ENCODE results near the gene ST3GAL4.
"Not testable (repeated sequence)": the region's sequence is repeated elsewhere in the genome, so short reads cannot be mapped to it uniquely, and the experiment has no call there.

Gene ST3GAL4, protein sequence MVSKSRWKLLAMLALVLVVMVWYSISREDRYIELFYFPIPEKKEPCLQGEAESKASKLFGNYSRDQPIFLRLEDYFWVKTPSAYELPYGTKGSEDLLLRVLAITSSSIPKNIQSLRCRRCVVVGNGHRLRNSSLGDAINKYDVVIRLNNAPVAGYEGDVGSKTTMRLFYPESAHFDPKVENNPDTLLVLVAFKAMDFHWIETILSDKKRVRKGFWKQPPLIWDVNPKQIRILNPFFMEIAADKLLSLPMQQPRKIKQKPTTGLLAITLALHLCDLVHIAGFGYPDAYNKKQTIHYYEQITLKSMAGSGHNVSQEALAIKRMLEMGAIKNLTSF

GRCh38 chr11:126355324-126355925 lies at the start of gene ST3GAL4:
Gene ST3GAL4 (plus strand): TSS chr11:126355686. CDS start chr11:126406156, 50,470 bp downstream.
- DNase-seq, result peak; percentile 61

- no peak for DNase-seq
Measured at GRCh38 chr11:126305699-126306098, 49.8 kb upstream of the ST3GAL4 start.

DNA sequence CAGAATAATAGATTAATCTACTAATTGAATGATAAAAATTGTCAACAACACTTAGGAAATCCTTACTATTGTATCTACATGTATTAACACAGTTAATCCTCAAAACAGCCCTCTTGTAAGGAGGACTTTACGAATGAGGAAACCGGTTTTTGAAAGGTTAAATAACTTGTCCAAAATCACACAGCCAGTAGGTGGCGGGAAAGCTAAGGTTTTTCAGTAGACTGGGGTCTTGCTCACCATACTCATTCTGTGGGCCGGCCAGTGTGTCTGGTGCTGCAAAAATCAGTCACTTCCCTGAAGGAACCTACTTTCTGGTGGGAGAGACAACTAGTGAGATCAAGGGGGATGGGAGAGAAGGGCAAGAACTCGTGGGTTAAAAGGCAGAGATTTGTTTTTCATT lies 47.8 kb upstream of the ST3GAL4 start:
- no peak for DNase-seq

DNA sequence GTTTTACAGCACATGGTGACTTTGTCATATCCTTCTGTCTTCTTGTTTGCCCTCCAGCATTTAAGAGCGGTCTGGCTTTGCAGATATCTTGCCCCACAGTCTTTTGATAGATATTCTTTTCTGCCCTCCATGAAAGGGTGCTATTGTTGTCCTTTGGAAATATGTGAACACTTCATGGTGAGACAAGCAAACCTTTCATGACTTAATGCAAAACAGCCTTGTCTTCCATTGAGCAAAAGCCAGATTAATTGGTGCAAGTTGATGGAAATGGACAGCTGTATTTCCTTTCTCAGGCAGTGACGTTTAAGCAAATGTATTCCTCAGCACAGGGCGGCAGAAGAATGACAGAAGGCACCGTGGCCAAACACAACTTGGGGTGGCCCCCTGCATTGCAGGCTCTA lies 47.2 kb upstream of the ST3GAL4 start:
- DNase-seq, result no peak

DNA sequence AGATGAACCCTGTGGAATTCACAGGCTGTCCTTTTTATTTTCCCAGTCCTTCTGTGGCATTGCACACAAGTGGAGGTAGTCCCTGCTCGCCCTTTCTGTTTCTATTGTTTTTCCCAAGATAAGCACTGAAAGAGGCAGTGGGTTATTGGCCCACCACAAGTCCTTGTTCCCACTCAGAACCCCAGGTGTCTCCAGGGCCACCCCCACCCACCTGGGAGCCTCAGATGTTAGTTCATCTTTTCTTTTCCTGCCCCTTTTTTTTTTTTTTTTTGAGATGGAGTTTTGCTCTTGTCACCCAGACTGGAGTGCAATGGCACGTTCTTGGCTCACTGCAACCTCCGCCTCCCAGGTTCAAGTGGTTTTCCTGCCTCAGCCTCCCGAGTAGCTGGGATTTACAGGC lies 46.7 kb upstream of the ST3GAL4 start:
- not testable (repeated sequence) for DNase-seq

- DNase-seq, result peak; percentile 3
Measured at GRCh38 chr11:126310200-126310991, 45.1 kb upstream of the ST3GAL4 start.

- no peak for DNase-seq
Measured at GRCh38 chr11:126310992-126311310, 44.5 kb upstream of the ST3GAL4 start.

- no peak for DNase-seq
Measured at GRCh38 chr11:126311401-126312291, 43.8 kb upstream of the ST3GAL4 start.

DNA sequence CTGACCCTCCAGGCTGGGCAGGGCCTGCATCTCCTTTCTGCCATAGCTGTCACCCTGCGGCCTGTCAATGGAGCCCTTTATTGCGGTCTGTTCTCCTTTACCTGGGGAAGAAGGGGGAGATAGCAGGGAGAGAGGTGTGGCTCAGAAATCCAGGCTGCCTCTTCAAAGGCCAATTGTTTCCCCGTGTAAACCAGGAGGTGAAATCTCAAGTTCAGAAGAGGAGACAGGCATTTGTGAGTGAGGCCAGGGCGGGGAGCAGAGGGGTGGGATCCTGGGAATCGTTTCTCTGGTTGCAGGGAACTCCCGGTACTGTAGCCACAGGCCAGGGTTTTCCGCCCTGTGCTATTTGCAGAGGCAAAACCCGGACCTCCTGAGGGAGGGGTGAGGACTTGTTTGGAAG lies 42.5 kb upstream of the ST3GAL4 start:
- no peak for DNase-seq

DNA sequence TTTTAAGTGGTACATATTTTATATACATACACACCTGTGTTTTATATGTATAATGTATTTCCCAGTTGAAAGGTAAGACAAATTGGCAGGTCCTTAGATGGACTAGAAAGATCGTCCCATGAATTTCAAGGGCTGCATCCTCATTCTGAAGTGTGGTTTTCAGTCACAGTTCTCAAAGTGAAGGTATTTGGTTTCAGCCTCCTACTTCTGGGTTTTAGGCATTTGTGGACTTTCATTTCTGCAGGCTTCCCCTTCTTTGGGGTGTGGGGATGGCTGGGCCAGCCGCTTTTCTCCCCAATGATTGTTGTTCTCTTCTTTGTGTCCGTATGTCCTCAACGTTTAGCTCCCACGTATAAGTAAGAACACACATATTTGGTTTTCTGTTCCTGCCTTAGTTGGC lies 41.7 kb upstream of the ST3GAL4 start:
- no peak for DNase-seq

- DNase-seq, result no peak
Measured at GRCh38 chr11:126317432-126317755, 38.1 kb upstream of the ST3GAL4 start.

GRCh38 chr11:126317756-126318573 lies 37.5 kb upstream of the ST3GAL4 start:
- no peak for DNase-seq

GRCh38 chr11:126318574-126319373 lies 36.7 kb upstream of the ST3GAL4 start:
- peak; percentile 46 for DNase-seq

DNA sequence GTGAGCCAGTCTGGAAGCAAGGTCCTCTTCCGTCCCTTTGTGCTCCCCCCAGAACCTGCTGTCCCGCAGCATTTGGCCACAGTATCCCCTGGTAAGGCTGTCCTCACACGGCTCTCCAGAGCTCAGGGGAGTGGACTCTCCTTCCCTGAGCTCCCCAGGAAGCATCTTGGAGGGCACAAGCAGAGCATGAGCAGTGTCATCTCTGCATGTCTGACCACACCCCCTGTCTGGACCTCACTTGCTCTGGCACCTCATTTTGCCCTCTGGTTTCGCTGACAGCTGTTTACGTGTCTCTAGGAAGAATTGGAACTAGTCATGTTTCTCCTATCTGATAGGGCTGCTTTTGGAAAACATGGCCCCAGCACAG lies 36.1 kb upstream of the ST3GAL4 start:
- DNase-seq, result no peak

GRCh38 chr11:126322996-126323395 lies 32.5 kb upstream of the ST3GAL4 start:
- DNase-seq, result no peak

DNA sequence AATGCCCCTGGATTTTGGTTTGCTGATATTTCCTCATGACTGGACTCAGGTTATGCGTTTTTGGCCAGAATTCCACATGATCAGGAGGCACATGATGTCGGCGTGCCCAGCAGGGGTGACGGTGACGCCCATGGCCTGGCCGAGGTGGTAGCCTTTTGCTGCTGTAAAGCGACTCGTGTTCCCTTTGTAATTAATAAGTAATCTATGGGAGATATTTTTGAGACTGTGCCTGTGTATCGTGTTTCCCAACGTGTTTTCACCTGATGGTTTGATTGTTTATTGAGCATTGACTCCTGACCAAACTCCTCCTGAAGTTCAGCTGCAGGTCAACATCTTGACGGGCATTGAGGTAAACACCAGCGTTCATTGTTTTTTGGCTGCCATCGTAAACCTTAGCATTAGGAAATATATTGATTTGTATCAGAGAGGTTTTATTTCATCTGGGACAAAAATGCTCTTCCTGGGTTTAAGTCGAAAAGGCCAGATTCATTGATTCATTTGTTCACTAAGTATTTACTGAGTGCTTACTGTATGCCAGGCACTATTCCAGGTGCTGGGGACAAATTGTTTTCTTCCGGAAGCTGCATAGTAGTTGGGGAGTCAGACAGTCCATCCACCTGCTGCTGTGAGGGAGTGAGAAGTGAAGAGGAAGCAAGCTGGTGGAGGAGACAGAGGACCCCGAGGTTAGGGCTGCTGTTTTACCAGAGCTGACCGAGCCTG lies 28.0 kb upstream of the ST3GAL4 start:
- no peak for DNase-seq

DNA sequence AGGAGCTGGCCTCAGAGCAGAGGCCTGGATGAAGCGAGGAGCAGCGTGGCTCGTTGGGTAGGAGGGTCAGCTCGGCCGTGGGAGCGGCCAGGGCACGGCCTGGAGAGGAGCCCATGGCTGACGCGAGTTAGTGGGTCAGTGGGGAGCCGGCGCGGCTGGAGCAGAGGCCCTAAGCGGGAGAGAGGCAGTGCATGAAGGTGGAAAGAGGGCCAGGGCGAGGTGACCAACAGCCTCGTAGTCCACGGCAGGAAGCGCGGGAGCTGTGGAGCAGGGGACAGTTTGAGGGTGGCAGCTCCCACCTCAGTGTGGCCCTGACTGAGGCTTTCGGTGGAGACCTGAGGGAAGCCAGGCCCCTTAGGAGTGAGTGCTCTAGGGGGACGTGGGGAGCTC lies 27.5 kb upstream of the ST3GAL4 start:
- no peak for DNase-seq

DNA sequence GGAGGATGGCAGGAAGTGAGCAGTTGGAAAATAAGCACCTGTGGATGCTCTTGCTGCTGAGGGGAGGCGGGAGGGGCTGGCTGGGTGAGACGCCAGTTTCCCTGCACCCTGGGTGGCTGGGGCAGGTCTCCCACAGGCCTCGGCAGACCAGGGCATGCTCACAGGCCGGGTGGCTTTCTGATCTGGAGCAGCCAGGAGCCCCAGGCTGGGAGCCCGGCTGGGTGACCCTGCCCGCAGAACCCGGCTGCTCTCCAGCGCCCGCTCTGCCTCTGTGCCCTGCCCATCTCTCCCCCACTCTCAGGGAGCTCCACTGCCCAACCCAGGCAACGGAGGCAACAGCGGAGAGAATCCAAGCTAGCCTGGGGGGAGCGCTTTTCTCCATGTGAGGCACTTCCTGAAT lies 27.0 kb upstream of the ST3GAL4 start:
- no peak for DNase-seq

- no peak for DNase-seq
Measured at GRCh38 chr11:126328938-126329643, 26.4 kb upstream of the ST3GAL4 start.

- no peak for DNase-seq
Measured at GRCh38 chr11:126329644-126330211, 25.8 kb upstream of the ST3GAL4 start.
